GM12878 (cell line): ENCODE data around the gene REV3L. TPM values are rescaled to one million over a fixed set of nuclear protein-coding genes. Genes with fewer than 3 reads are reported as not detected.

Experiments used
- BRCA1 ChIP-seq: IDR thresholded peaks from 2 replicates; pipeline ENCODE4 v1.6.1; 2011; ENCODE audit warnings: low read depth, low read length, improper control_type of control experiment
- CUX1 ChIP-seq: IDR thresholded peaks from 2 replicates; pipeline ENCODE4 v1.6.1; 2012; ENCODE audit warnings: improper control_type of control experiment, low read depth, low read length; ENCODE audit not compliant: insufficient replicate concordance
- ELK1 ChIP-seq: IDR thresholded peaks from 2 replicates; pipeline ENCODE4 v1.6.1; 2012; ENCODE audit warnings: low read depth, low read length, improper control_type of control experiment
- ETV6 ChIP-seq, 2 experiments: fragments of 450-650 bp in 1 of 2; IDR thresholded peaks in 1 of 2; conservative IDR thresholded peaks in 1 of 2; 2 replicates each; pipeline ENCODE4 v1.6.1; 2014; ENCODE audit warnings: antibody characterized with exemption in 1 of 2, borderline replicate concordance in 1 of 2, low read depth in 1 of 2, mild to moderate bottlenecking in 1 of 2, moderate library complexity in 1 of 2
- GATAD2B ChIP-seq: fragments of 450-650 bp; conservative IDR thresholded peaks from 2 replicates; pipeline ENCODE4 v1.6.1; 2017; ENCODE audit warnings: low read depth, mild to moderate bottlenecking, moderate library complexity
- HDAC2 ChIP-seq: fragments of 200-600 bp; sonication (generic); IDR thresholded peaks from 2 replicates; pipeline ENCODE4 v1.6.1; 2017
- IRF5 ChIP-seq: fragments of 450-650 bp; IDR thresholded peaks from 2 replicates; pipeline ENCODE4 v1.6.1; 2017; ENCODE audit warnings: borderline replicate concordance
- NFXL1 ChIP-seq: fragments of 450-650 bp; IDR thresholded peaks from 2 replicates; pipeline ENCODE4 v1.6.1; 2017; ENCODE audit warnings: antibody characterized with exemption, mild to moderate bottlenecking, borderline replicate concordance
- NR2F1 ChIP-seq: fragments of 450-650 bp; conservative IDR thresholded peaks from 2 replicates; pipeline ENCODE4 v1.6.1; 2017; ENCODE audit warnings: mild to moderate bottlenecking
- POLR2A ChIP-seq: IDR thresholded peaks from 2 replicates; pipeline ENCODE4 v1.6.1; 2011; ENCODE audit warnings: low read depth, mild to moderate bottlenecking, low read length
- SREBF1 ChIP-seq: IDR thresholded peaks from 2 replicates; pipeline ENCODE4 v1.6.1; 2012; ENCODE audit warnings: mild to moderate bottlenecking, low read length
- TCF12 ChIP-seq: IDR thresholded peaks from 2 replicates; pipeline ENCODE4 v1.6.1; 2011; ENCODE audit warnings: low read depth, mild to moderate bottlenecking, low read length
- ZBED1 ChIP-seq: IDR thresholded peaks from 2 replicates; pipeline ENCODE4 v1.6.1; 2016; ENCODE audit warnings: borderline replicate concordance
- ZNF384 ChIP-seq: IDR thresholded peaks from 2 replicates; pipeline ENCODE4 v1.6.1; 2012; ENCODE audit warnings: low read depth, mild to moderate bottlenecking, low read length, improper control_type of control experiment, borderline replicate concordance
- polyA plus RNA-seq, 11 experiments: library from polyadenylated mRNA; depleted of rRNA in 4 of 11; unstranded in 6 of 11; stranded (reverse) in 5 of 11; fragments of >200 nt; fragmentation: Nextera tagmentation in 4 of 11; fragmentation: Illumina TruSeq in 1 of 11; extraction: Ambion mirVana in 4 of 11; extraction: Trizol in 1 of 11; gene quantifications; 1 replicate in 1 of 11; 2 replicates in 10 of 11; pipeline versions ENCODE4 v1.2.1 to v1.2.3, GENCODE V29; 2011 to 2016; ENCODE audit warnings: inconsistent platforms in 2 of 11, missing spikeins in 2 of 11, low read depth in 1 of 11
- total RNA-seq, 4 experiments: library from RNA; depleted of rRNA in 3 of 4; stranded (reverse); fragments of >200 nt in 3 of 4; fragmentation: Illumina TruSeq in 1 of 4; extraction: Trizol in 1 of 4; gene quantifications; 2 replicates each; pipeline versions ENCODE4 v1.2.1 to v1.2.3, GENCODE V29; 2013 to 2021
- TF ChIP-seq, protein P1 (sequence below): fragments of 150-350 bp; IDR thresholded peaks from 2 replicates; pipeline ENCODE4 v1.6.1; 2014; ENCODE audit warnings: mild to moderate bottlenecking, low read depth, low read length
- TF ChIP-seq, protein P2 (sequence below): IDR thresholded peaks from 2 replicates; pipeline ENCODE4 v1.6.1; 2012; ENCODE audit warnings: mild to moderate bottlenecking, low read depth, low read length

Gene REV3L
- total and polyA plus RNA-seq, 10 of the 15 experiments (the other 5 are each of a cell fraction or from before 2014, with no cell fraction given) = 7.6 to 33.6 (median 21.5) TPM

DNA sequence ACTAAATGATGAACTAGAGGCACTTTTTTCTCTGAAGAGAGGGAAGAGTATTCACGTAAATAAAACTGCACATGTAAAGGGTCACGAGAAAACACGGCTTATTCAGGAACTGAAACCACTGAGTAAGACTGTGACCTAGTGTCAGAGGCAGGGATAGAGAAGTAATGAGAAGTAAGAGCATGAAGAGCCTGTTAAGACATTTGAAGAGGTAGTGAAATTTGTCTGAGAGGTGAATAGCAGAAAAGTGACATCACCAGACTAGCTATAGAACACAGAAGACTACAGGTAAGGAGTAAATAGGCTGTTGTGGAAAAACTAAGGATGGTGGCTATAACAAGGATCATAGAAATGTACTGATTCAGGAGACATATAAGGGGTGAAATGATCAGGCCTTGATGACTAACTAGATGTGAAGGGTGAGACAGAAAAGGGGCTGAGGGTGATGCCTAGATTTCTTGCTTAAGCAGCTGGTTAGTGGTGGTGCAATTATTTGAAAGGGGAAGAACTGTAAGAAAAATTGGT lies 76.8 kb downstream of the REV3L start (continued):
- TF ChIP-seq CUX1 = peak; percentile 23
- no peak for TF ChIP-seq HDAC2
- peak; percentile 54; the same call in 1 of the 2 replicates for TF ChIP-seq ZNF384
- no peak for TF ChIP-seq SREBF1
- TF ChIP-seq, protein P1, sequence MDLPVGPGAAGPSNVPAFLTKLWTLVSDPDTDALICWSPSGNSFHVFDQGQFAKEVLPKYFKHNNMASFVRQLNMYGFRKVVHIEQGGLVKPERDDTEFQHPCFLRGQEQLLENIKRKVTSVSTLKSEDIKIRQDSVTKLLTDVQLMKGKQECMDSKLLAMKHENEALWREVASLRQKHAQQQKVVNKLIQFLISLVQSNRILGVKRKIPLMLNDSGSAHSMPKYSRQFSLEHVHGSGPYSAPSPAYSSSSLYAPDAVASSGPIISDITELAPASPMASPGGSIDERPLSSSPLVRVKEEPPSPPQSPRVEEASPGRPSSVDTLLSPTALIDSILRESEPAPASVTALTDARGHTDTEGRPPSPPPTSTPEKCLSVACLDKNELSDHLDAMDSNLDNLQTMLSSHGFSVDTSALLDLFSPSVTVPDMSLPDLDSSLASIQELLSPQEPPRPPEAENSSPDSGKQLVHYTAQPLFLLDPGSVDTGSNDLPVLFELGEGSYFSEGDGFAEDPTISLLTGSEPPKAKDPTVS = no peak
- TF ChIP-seq NR2F1 = peak; percentile 91
- peak; percentile 76; the same call in 1 of the 2 replicates for TF ChIP-seq ZBED1
- TF ChIP-seq ETV6 (conservative IDR thresholded peaks at IDR 0.05 in 1 of 2, IDR thresholded peaks at IDR 0.05 in 1 of 2; ENCODE audit: borderline replicate concordance in 1 of 2, low read depth in 1 of 2) = peak in 1 of 2 experiments; percentile 71; a peak in 1 of 4 replicates
- TF ChIP-seq TCF12 = no peak
- TF ChIP-seq NFXL1 = no peak
- no peak for TF ChIP-seq POLR2A
- no peak for TF ChIP-seq ELK1
- peak; percentile 63 for TF ChIP-seq GATAD2B
- TF ChIP-seq, protein P2, sequence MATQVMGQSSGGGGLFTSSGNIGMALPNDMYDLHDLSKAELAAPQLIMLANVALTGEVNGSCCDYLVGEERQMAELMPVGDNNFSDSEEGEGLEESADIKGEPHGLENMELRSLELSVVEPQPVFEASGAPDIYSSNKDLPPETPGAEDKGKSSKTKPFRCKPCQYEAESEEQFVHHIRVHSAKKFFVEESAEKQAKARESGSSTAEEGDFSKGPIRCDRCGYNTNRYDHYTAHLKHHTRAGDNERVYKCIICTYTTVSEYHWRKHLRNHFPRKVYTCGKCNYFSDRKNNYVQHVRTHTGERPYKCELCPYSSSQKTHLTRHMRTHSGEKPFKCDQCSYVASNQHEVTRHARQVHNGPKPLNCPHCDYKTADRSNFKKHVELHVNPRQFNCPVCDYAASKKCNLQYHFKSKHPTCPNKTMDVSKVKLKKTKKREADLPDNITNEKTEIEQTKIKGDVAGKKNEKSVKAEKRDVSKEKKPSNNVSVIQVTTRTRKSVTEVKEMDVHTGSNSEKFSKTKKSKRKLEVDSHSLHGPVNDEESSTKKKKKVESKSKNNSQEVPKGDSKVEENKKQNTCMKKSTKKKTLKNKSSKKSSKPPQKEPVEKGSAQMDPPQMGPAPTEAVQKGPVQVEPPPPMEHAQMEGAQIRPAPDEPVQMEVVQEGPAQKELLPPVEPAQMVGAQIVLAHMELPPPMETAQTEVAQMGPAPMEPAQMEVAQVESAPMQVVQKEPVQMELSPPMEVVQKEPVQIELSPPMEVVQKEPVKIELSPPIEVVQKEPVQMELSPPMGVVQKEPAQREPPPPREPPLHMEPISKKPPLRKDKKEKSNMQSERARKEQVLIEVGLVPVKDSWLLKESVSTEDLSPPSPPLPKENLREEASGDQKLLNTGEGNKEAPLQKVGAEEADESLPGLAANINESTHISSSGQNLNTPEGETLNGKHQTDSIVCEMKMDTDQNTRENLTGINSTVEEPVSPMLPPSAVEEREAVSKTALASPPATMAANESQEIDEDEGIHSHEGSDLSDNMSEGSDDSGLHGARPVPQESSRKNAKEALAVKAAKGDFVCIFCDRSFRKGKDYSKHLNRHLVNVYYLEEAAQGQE = no peak
- TF ChIP-seq IRF5 = no peak
- no peak for TF ChIP-seq BRCA1
